Measurements from ENCODE around the gene AGRN.

Gene AGRN

DNA sequence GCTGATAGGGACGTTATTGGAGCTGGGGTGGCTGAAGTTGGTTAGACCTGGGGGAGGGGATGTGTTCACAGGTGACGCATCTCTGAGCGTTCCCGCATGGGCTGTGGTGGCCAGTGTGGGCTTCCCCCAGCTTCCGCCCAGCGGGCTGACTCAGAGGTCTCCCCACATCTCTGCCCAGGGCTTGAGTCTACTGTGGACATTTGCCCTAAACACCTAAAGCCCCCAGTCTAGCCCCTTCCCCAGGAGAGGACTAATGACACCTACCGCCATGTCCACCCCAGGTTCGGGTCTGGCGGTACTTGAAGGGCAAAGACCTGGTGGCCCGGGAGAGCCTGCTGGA lies 2.0 kb downstream of the AGRN start:
- TF ChIP-seq, protein P1, sequence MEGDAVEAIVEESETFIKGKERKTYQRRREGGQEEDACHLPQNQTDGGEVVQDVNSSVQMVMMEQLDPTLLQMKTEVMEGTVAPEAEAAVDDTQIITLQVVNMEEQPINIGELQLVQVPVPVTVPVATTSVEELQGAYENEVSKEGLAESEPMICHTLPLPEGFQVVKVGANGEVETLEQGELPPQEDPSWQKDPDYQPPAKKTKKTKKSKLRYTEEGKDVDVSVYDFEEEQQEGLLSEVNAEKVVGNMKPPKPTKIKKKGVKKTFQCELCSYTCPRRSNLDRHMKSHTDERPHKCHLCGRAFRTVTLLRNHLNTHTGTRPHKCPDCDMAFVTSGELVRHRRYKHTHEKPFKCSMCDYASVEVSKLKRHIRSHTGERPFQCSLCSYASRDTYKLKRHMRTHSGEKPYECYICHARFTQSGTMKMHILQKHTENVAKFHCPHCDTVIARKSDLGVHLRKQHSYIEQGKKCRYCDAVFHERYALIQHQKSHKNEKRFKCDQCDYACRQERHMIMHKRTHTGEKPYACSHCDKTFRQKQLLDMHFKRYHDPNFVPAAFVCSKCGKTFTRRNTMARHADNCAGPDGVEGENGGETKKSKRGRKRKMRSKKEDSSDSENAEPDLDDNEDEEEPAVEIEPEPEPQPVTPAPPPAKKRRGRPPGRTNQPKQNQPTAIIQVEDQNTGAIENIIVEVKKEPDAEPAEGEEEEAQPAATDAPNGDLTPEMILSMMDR (IDR thresholded peaks at IDR 0.05; ENCODE audit: borderline replicate concordance, control extremely low read depth, extremely low read depth, insufficient read depth, missing control alignments) = no peak
- in situ Hi-C loops (cut with MboI; ENCODE audit: low sequenced_read_pairs, unreplicated experiment) = no loop called here

DNA sequence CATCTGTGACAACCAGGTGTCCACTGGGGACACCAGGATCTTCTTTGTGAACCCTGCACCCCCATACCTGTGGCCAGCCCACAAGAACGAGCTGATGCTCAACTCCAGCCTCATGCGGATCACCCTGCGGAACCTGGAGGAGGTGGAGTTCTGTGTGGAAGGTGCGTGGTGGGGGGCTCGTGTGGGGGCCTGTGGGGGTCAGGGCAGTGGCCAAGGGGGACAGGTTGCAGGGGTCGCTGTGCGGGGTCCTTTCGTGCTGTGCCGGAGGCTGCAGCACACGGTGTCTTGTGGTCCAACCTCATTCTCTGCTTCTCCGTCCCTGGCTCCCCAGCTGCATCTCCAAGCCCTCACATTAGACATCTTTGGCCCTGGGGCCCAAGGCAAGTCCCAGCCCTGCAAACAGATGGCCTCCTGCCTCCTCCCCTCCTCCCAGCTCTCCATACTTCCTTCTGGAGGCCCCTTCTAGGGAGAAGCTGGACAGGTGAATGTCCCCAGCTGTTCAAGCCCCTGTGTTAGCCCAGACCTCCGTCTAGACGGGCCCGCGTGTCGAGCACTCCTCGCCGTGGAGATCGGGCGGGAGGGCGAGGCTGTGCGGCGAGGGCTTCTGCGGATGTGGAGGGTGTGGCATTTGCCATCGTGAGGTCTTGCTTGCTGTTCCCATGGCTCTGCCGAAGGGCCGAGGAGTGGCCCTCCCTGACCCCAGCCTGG lies 2.5 kb downstream of the AGRN start:
- no peak for DNase-seq (ENCODE audit: low spot score)
- TF ChIP-seq, protein P1 (IDR thresholded peaks at IDR 0.05; ENCODE audit: borderline replicate concordance, control extremely low read depth, extremely low read depth, insufficient read depth, missing control alignments) = no peak
- in situ Hi-C loops (cut with MboI; ENCODE audit: low sequenced_read_pairs, unreplicated experiment) = no loop called here

More for the DNA sequence above, 2.0 kb downstream of the AGRN start:
- no peak for DNase-seq (ENCODE audit: low spot score)

DNA sequence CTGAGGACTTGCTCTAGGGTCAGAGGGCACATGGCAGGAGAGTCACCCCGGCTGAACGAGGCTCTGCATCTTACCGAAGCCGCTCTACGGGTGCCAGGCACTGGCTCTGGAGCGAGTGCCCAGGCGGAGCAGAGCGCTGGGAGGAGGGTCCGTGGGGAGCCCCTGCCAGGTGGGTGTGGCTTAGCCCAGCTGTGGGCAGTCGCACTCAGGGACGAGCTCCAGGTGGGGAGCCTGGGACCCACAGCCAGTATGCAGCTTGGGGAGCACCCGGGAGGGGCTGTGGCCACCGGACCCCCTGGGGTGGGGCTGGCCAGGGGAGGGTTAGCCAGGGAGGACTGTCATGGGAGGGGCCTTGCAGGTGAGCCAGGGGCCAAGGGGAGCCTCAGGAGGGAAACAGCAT lies 3.8 kb downstream of the AGRN start:
- DNase-seq (ENCODE audit: low spot score) = no peak
- in situ Hi-C loops (cut with MboI; ENCODE audit: low sequenced_read_pairs, unreplicated experiment) = no loop called here
- TF ChIP-seq, protein P1 (IDR thresholded peaks at IDR 0.05; ENCODE audit: borderline replicate concordance, control extremely low read depth, extremely low read depth, insufficient read depth, missing control alignments) = no peak

DNA sequence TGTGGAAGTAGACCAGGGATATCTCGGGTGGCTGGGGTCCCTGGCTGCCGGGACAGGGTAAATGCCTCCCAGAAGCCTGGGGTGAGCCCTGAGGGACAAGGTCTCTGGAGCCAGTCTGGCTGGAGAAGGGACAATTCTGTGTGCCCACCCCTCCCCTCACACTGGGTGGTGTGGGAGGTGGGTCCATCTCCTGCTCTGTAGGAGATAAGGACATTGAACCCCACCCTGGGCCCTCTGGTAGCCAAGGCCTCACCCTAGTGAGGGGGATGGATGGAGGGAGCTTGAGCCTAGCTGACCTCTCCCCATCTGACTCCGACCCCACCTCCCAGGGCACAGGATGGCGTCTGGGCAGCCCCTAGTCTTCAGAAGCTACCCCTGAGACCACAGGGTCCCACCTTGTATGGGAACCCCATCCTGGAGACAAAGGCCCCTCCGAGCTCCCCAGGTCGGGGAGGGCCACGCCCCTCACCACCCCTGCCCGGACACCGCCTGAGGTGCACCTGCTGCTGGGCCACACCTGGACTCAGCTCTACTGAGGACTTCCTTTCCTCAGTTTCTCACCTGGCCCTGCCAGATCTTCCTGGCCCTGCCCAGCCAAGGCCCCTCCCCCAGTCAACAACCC lies 4.3 kb downstream of the AGRN start:
- no peak for DNase-seq (ENCODE audit: low spot score)
- in situ Hi-C loops (cut with MboI; ENCODE audit: low sequenced_read_pairs, unreplicated experiment) = no loop called here

DNA sequence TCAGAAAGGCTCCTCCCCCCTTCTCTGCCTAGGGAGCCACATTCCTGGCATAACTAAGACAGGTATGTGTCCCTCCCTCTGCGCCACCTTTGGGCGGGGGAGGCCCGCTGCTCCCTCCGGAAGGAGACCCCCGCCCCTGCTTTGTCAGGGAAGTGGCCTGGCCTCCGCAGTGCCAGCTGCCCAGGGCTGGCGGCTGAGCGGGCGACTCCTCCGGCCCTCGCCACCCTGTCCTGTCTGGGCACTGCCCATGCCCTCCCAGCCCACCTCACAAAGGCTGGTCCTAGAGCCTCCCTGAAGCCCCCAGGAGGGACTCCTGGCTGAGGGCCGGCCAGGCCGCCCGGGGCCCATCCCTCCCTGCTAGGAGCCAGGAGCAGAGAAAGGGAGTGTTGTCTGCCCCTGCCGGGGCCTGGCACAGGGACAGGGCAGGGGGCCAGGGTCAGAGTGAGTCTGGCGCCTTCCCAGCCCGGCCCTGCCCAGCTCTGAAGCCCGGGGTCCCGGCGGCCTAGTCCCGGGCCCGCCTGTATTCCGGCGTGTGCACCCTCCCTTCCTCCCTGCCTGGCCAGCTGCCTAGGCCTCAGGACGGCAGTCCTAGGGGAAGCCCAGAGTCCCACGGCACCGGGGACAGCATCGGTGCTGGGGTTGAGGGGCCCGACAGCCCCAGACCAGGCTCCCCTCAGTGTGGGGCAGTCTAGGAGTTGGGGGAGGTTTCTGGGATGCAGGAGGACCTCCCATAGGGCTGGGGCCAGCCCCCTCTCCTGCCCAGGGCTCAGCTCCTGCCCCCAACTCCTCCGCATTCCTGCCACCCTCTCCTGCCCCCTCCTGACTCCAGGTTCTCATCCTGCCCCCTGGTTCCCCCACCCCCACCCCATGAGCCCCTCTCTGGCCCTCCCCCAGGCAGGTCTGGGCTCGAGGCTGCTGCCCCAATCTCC lies 5.1 kb downstream of the AGRN start:
- DNase-seq (ENCODE audit: low spot score) = no peak
- in situ Hi-C loops (cut with MboI; ENCODE audit: low sequenced_read_pairs, unreplicated experiment) = no loop called here
- TF ChIP-seq, protein P1 (IDR thresholded peaks at IDR 0.05; ENCODE audit: borderline replicate concordance, control extremely low read depth, extremely low read depth, insufficient read depth, missing control alignments) = no peak

More for the DNA sequence above, 4.3 kb downstream of the AGRN start:
- TF ChIP-seq, protein P1 (IDR thresholded peaks at IDR 0.05; ENCODE audit: borderline replicate concordance, control extremely low read depth, extremely low read depth, insufficient read depth, missing control alignments) = no peak

DNA sequence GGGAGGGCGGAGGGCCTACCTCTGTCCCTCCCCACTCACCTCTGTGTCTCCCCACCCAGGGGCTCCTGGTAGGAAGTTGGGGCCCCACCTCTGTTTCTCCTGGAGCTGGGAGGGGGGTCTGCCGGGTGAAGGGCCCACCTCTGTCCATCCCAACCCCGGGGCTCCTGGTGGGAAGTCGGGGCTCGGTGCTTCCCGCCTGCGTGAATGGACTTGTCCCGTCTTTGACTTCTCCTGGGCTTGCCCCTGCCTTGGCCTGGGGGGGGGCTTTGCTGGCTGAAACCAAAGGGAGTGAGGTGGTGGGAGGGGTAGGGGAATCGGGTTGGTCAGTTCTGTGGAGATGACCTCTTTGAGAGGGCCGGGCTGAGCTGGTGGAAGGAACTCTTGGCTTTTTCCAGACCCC lies 5.8 kb downstream of the AGRN start:
- DNase-seq (ENCODE audit: low spot score) = no peak
- TF ChIP-seq, protein P1 (IDR thresholded peaks at IDR 0.05; ENCODE audit: borderline replicate concordance, control extremely low read depth, extremely low read depth, insufficient read depth, missing control alignments) = no peak
- in situ Hi-C loops (cut with MboI; ENCODE audit: low sequenced_read_pairs, unreplicated experiment) = no loop called here

Measured in GM13976 (cell line).